SK-N-SH treated with all-trans-retinoic acid at 6 μM for 48 hours (cell line): Measurements from ENCODE around the gene FEM1A.

Experiments
- ATAC-seq: fragments of 200-7000 bp; cut with Tn5 transposase; 3 replicates; pipeline ENCODE4 v1.9.1; 2020; ENCODE audit warnings: mild to moderate bottlenecking, moderate library complexity
- ARNTL ChIP-seq: fragments of 450-650 bp; formaldehyde crosslinking; IDR thresholded peaks from 2 replicates; pipeline ENCODE4 v1.5.0; 2020; ENCODE audit warnings: low read depth, mild to moderate bottlenecking, moderate library complexity, borderline replicate concordance
- BACH2 ChIP-seq: fragments of 250-450 bp; sonication (Bioruptor Pico); IDR thresholded peaks from 2 replicates; pipeline ENCODE4 v1.9.0; 2021; ENCODE audit warnings: mild to moderate bottlenecking, borderline replicate concordance
- CREB5 ChIP-seq: fragments of 250-450 bp; sonication (Bioruptor Pico); IDR thresholded peaks from 2 replicates; pipeline ENCODE4 v1.5.1; 2020; ENCODE audit warnings: low read depth, mild to moderate bottlenecking, moderate library complexity
- CSDC2 ChIP-seq: fragments of 250-450 bp; sonication (Bioruptor Pico); IDR thresholded peaks from 2 replicates; pipeline ENCODE4 v1.5.0; 2020; ENCODE audit warnings: mild to moderate bottlenecking, moderate library complexity
- CSRNP3 ChIP-seq: fragments of 250-450 bp; sonication (Bioruptor Pico); IDR thresholded peaks from 2 replicates; pipeline ENCODE4 v1.5.1; 2021; ENCODE audit warnings: mild to moderate bottlenecking, moderate library complexity
- GLIS3 ChIP-seq: fragments of 250-450 bp; sonication (Bioruptor Pico); IDR thresholded peaks from 2 replicates; pipeline ENCODE4 v1.5.0; 2020; ENCODE audit warnings: mild to moderate bottlenecking, moderate library complexity
- ISL1 ChIP-seq: fragments of 250-450 bp; sonication (Bioruptor Pico); IDR thresholded peaks from 2 replicates; pipeline ENCODE4 v2.1.2; 2022; ENCODE audit warnings: mild to moderate bottlenecking, moderate library complexity
- OSR1 ChIP-seq: fragments of 250-450 bp; sonication (Bioruptor Pico); IDR thresholded peaks from 2 replicates; pipeline ENCODE4 v1.8.0; 2022; ENCODE audit warnings: moderate library complexity, mild to moderate bottlenecking, inconsistent platforms
- PPARA ChIP-seq: fragments of 250-450 bp; sonication (Bioruptor Pico); IDR thresholded peaks from 2 replicates; pipeline ENCODE4 v1.5.0; 2020; ENCODE audit warnings: mild to moderate bottlenecking, borderline replicate concordance
- RARB ChIP-seq: fragments of 250-450 bp; sonication (Bioruptor Pico); IDR thresholded peaks from 2 replicates; pipeline ENCODE4 v1.8.0; 2021; ENCODE audit warnings: mild to moderate bottlenecking, moderate library complexity
- SNAI2 ChIP-seq: fragments of 250-450 bp; sonication (Bioruptor Pico); IDR thresholded peaks from 2 replicates; pipeline ENCODE4 v1.5.0; 2020; ENCODE audit warnings: mild to moderate bottlenecking, moderate library complexity
- TCF4 ChIP-seq: fragments of 250-450 bp; sonication (Bioruptor Pico); IDR thresholded peaks from 2 replicates; pipeline ENCODE4 v1.8.0; 2021; ENCODE audit warnings: mild to moderate bottlenecking, moderate library complexity, borderline replicate concordance
- TOX ChIP-seq: fragments of 250-450 bp; sonication (Bioruptor Pico); IDR thresholded peaks from 2 replicates; pipeline ENCODE4 v1.8.0; 2021; ENCODE audit warnings: mild to moderate bottlenecking, moderate library complexity, borderline replicate concordance
- ZC3H10 ChIP-seq: fragments of 250-450 bp; sonication (Bioruptor Pico); IDR thresholded peaks from 2 replicates; pipeline ENCODE4 v1.5.1; 2021; ENCODE audit warnings: mild to moderate bottlenecking, moderate library complexity
- ZFP3 ChIP-seq: fragments of 250-450 bp; sonication (Bioruptor Pico); IDR thresholded peaks from 2 replicates; pipeline ENCODE4 v1.5.0; 2020; ENCODE audit warnings: mild to moderate bottlenecking, moderate library complexity
- ZFP30 ChIP-seq: fragments of 450-650 bp; formaldehyde crosslinking; IDR thresholded peaks from 2 replicates; pipeline ENCODE4 v1.5.0; 2022; ENCODE audit warnings: mild to moderate bottlenecking, moderate library complexity
- ZNF565 ChIP-seq: fragments of 450-650 bp; formaldehyde crosslinking; conservative IDR thresholded peaks from 2 replicates; pipeline ENCODE4 v1.5.0; 2020; ENCODE audit warnings: low read depth, mild to moderate bottlenecking, moderate library complexity
- ZNF70 ChIP-seq: fragments of 450-650 bp; formaldehyde crosslinking; IDR thresholded peaks from 2 replicates; pipeline ENCODE4 v1.5.0; 2020; ENCODE audit warnings: mild to moderate bottlenecking, moderate library complexity
- ZNF8 ChIP-seq: fragments of 450-650 bp; formaldehyde crosslinking; IDR thresholded peaks from 2 replicates; pipeline ENCODE4 v1.5.0; 2020; ENCODE audit warnings: mild to moderate bottlenecking, moderate library complexity
- TF ChIP-seq, protein P1 (sequence below): fragments of 250-450 bp; sonication (Bioruptor Pico); IDR thresholded peaks from 2 replicates; pipeline ENCODE4 v1.5.0; 2020; ENCODE audit warnings: mild to moderate bottlenecking, moderate library complexity
- TF ChIP-seq, protein P2 (sequence below): fragments of 250-450 bp; sonication (Bioruptor Pico); IDR thresholded peaks from 2 replicates; pipeline ENCODE4 v1.8.0; 2021; ENCODE audit warnings: low read depth, mild to moderate bottlenecking, moderate library complexity, borderline replicate concordance

The FEM1A gene

GRCh38 chr19:4760285-4760650, 31.3 kb upstream of the FEM1A start (continued):
- TF ChIP-seq ZNF565 (CRISPR knock-in tag): no peak
- TF ChIP-seq SNAI2 (CRISPR knock-in tag): no peak

GRCh38 chr19:4763021-4763420, 28.5 kb upstream of the FEM1A start:
- no peak for TF ChIP-seq CSDC2
- TF ChIP-seq PPARA (CRISPR knock-in tag): no peak
- no peak for TF ChIP-seq ISL1 (CRISPR knock-in tag)
- TF ChIP-seq ARNTL: no peak
- no peak for TF ChIP-seq ZNF70 (CRISPR knock-in tag)
- TF ChIP-seq RARB (CRISPR knock-in tag): no peak
- no peak for TF ChIP-seq ZFP30 (CRISPR knock-in tag)
- no peak for TF ChIP-seq ZFP3 (CRISPR knock-in tag)
- no peak for TF ChIP-seq ZC3H10 (CRISPR knock-in tag)
- no peak for TF ChIP-seq ZNF8
- TF ChIP-seq SNAI2 (CRISPR knock-in tag): no peak
- TF ChIP-seq GLIS3 (CRISPR knock-in tag): no peak
- TF ChIP-seq ZNF565 (CRISPR knock-in tag): no peak
- TF ChIP-seq, protein P1, sequence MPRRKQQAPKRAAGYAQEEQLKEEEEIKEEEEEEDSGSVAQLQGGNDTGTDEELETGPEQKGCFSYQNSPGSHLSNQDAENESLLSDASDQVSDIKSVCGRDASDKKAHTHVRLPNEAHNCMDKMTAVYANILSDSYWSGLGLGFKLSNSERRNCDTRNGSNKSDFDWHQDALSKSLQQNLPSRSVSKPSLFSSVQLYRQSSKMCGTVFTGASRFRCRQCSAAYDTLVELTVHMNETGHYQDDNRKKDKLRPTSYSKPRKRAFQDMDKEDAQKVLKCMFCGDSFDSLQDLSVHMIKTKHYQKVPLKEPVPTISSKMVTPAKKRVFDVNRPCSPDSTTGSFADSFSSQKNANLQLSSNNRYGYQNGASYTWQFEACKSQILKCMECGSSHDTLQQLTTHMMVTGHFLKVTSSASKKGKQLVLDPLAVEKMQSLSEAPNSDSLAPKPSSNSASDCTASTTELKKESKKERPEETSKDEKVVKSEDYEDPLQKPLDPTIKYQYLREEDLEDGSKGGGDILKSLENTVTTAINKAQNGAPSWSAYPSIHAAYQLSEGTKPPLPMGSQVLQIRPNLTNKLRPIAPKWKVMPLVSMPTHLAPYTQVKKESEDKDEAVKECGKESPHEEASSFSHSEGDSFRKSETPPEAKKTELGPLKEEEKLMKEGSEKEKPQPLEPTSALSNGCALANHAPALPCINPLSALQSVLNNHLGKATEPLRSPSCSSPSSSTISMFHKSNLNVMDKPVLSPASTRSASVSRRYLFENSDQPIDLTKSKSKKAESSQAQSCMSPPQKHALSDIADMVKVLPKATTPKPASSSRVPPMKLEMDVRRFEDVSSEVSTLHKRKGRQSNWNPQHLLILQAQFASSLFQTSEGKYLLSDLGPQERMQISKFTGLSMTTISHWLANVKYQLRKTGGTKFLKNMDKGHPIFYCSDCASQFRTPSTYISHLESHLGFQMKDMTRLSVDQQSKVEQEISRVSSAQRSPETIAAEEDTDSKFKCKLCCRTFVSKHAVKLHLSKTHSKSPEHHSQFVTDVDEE: no peak
- TF ChIP-seq CREB5: no peak
- no peak for TF ChIP-seq TOX (CRISPR knock-in tag)
- no peak for TF ChIP-seq BACH2 (CRISPR knock-in tag)
- ATAC-seq: no peak

GRCh38 chr19:4764393-4764660, 27.2 kb upstream of the FEM1A start:
- no peak for TF ChIP-seq SNAI2 (CRISPR knock-in tag)

GRCh38 chr19:4768934-4769777, 22.4 kb upstream of the FEM1A start:
- ATAC-seq: peak; percentile 77
- TF ChIP-seq SNAI2 (CRISPR knock-in tag) (peak; percentile 100), GLIS3 (CRISPR knock-in tag) (peak; percentile 93), RARB (CRISPR knock-in tag) (peak; percentile 87; the same call in 1 of the 2 replicates), ZNF565 (CRISPR knock-in tag) (peak; percentile 98), ISL1 (CRISPR knock-in tag) (peak; percentile 89), CREB5 (peak; percentile 63), CSDC2 (peak; percentile 100), ZNF8 (peak; percentile 72; the same call in 1 of the 2 replicates), ARNTL (peak; percentile 74), TOX (CRISPR knock-in tag) (peak; percentile 93), BACH2 (CRISPR knock-in tag) (peak; percentile 88), TCF4 (CRISPR knock-in tag) (no peak; the same call in 1 of the 2 replicates), ZNF70 (CRISPR knock-in tag) (no peak), OSR1 (peak; percentile 98), CSRNP3 (CRISPR knock-in tag) (no peak), PPARA (CRISPR knock-in tag) (peak; percentile 94; the same call in 1 of the 2 replicates)
- TF ChIP-seq, protein P1: peak; percentile 99
- TF ChIP-seq, protein P2, sequence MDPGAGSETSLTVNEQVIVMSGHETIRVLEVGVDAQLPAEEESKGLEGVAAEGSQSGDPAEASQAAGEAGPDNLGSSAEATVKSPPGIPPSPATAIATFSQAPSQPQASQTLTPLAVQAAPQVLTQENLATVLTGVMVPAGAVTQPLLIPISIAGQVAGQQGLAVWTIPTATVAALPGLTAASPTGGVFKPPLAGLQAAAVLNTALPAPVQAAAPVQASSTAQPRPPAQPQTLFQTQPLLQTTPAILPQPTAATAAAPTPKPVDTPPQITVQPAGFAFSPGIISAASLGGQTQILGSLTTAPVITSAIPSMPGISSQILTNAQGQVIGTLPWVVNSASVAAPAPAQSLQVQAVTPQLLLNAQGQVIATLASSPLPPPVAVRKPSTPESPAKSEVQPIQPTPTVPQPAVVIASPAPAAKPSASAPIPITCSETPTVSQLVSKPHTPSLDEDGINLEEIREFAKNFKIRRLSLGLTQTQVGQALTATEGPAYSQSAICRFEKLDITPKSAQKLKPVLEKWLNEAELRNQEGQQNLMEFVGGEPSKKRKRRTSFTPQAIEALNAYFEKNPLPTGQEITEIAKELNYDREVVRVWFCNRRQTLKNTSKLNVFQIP (CRISPR knock-in tag): peak; percentile 96; the same call in 1 of the 2 replicates

More at GRCh38 chr19:4764393-4764660, 27.2 kb upstream of the FEM1A start:
- ATAC-seq: no peak
